Epithelial cell of proximal tubule (primary cell): Measurements from ENCODE around the gene MUC7. TPM values are rescaled to one million over a fixed set of nuclear protein-coding genes. Genes with fewer than 3 reads are reported as not detected.

Experiments
- DNase-seq: peaks from one replicate; pipeline ENCODE4 v3.0.0-alpha.2; 2011; ENCODE audit warnings: low read depth
- H3K4me3 ChIP-seq: 2 replicates; pipeline ENCODE4 v1.5.1; 2011; ENCODE audit warnings: low read depth, mild to moderate bottlenecking, low read length
- total RNA-seq: library from RNA; depleted of rRNA; stranded (reverse); fragments of >200 nt; gene quantifications from 2 replicates; pipeline ENCODE4 v1.2.3, GENCODE V29; 2015
- TF ChIP-seq, protein P1 (sequence below): conservative IDR thresholded peaks from 2 replicates; pipeline ENCODE4 v1.5.1; 2012; ENCODE audit warnings: low read depth, mild to moderate bottlenecking, low read length

MUC7 gene
- total RNA-seq, 1 donor from 2014 or later, result not detected

GRCh38 chr4:70508801-70509200 lies 36.8 kb downstream of the MUC7 start:
- TF ChIP-seq, protein P1, sequence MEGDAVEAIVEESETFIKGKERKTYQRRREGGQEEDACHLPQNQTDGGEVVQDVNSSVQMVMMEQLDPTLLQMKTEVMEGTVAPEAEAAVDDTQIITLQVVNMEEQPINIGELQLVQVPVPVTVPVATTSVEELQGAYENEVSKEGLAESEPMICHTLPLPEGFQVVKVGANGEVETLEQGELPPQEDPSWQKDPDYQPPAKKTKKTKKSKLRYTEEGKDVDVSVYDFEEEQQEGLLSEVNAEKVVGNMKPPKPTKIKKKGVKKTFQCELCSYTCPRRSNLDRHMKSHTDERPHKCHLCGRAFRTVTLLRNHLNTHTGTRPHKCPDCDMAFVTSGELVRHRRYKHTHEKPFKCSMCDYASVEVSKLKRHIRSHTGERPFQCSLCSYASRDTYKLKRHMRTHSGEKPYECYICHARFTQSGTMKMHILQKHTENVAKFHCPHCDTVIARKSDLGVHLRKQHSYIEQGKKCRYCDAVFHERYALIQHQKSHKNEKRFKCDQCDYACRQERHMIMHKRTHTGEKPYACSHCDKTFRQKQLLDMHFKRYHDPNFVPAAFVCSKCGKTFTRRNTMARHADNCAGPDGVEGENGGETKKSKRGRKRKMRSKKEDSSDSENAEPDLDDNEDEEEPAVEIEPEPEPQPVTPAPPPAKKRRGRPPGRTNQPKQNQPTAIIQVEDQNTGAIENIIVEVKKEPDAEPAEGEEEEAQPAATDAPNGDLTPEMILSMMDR, result no peak
- no peak overlapping the region for H3K4me3 ChIP-seq
- DNase-seq, result no peak

- DNase-seq, result no peak
- TF ChIP-seq, protein P1, result no peak
- no peak overlapping the region for H3K4me3 ChIP-seq
These were observed 39.4 kb downstream of the MUC7 start for GRCh38 chr4:70511365-70511764.

GRCh38 chr4:70515367-70516250 lies 43.6 kb downstream of the MUC7 start:
- no peak overlapping the region for H3K4me3 ChIP-seq
- TF ChIP-seq, protein P1, result no peak
- no peak for DNase-seq

- DNase-seq, result no peak
- TF ChIP-seq, protein P1, result no peak
- H3K4me3 ChIP-seq, result no peak within 1 kb of the TSS
These were observed 46.3 kb downstream of the MUC7 start, which contains the start of gene AMTN for GRCh38 chr4:70518269-70518668. TSS of gene AMTN (plus strand) at chr4:70518569. CDS start at chr4:70518778, 209 bp downstream.

- TF ChIP-seq, protein P1, result no peak
- no peak for DNase-seq
- no peak overlapping the region for H3K4me3 ChIP-seq
These were observed 46.7 kb downstream of the MUC7 start for GRCh38 chr4:70518716-70519115.

GRCh38 chr4:70522626-70523025 lies 50.6 kb downstream of the MUC7 start:
- TF ChIP-seq, protein P1, result no peak
- no peak for DNase-seq
- no peak overlapping the region for H3K4me3 ChIP-seq
